Measurements from ENCODE around the gene APOB. TPM values are rescaled to one million over a fixed set of nuclear protein-coding genes. Genes with fewer than 3 reads are reported as not detected.

The APOB gene
- total RNA-seq, 1 experiment from 2014 or later = not detected

DNA sequence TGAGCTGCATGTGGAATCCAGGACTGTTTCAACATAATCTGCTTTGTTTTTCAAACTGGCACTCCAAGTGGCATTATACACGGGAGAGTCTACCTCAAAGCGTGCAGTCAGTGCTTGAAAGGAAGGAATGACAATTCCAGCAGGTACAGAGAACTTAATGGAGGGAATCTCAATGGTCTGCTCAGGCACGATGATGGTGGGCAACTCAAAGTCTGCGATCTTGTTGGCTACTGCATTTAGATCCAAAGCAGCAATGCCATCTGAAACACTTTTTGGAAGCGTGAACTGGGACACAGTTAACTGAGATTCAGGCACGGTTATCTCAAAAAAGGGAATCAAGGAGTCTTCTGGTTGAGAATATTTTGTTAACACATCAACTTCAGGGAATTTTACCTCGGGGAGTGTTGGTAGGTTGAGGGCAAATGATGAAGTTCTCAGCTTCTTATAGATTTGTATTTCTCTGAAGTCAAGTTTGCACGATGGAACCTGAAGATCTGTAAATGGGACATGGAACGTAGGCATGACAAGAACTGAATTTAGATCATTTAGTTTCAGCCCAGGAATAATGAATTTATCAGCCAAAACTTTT, 38.7 kb downstream of the APOB start:
- TF ChIP-seq, protein P1, sequence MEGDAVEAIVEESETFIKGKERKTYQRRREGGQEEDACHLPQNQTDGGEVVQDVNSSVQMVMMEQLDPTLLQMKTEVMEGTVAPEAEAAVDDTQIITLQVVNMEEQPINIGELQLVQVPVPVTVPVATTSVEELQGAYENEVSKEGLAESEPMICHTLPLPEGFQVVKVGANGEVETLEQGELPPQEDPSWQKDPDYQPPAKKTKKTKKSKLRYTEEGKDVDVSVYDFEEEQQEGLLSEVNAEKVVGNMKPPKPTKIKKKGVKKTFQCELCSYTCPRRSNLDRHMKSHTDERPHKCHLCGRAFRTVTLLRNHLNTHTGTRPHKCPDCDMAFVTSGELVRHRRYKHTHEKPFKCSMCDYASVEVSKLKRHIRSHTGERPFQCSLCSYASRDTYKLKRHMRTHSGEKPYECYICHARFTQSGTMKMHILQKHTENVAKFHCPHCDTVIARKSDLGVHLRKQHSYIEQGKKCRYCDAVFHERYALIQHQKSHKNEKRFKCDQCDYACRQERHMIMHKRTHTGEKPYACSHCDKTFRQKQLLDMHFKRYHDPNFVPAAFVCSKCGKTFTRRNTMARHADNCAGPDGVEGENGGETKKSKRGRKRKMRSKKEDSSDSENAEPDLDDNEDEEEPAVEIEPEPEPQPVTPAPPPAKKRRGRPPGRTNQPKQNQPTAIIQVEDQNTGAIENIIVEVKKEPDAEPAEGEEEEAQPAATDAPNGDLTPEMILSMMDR (conservative IDR thresholded peaks at IDR 0.05; ENCODE audit: low read depth, low read length) = no peak
- Histone ChIP-seq H3K4me1 (ENCODE audit: insufficient read depth, low read length, poor library complexity, severe bottlenecking) (no peaks in the 10 kb centered on the region), H3K36me3 (ENCODE audit: insufficient read depth, low read length, poor library complexity, severe bottlenecking) (no peaks in the 10 kb centered on the region), H3K9me3 (ENCODE audit: low read depth, low read length, poor library complexity, severe bottlenecking) (no peaks in the 10 kb centered on the region), H3K27ac (ENCODE audit: low read depth, low read length, poor library complexity, severe bottlenecking) (no peak overlapping the region), H3K4me3 (ENCODE audit: low read depth, low read length, poor library complexity, severe bottlenecking) (no peak overlapping the region), H3K27me3 (replicated peaks; ENCODE audit: insufficient read depth, low read depth, low read length, poor library complexity) (peaks cover 76% of the 10 kb centered on the region)
- ChIA-PET POLR2A (ENCODE audit: low non-redundant PET) (no interaction called here), CTCF (no interaction called here)
- no peak for DNase-seq (ENCODE audit: low spot score)
- no TSS peak for BruUV-seq (replicated peaks)
- intact Hi-C loops (cut with micrococcal nuclease; ENCODE audit: unreplicated experiment) = no loop called here

DNA sequence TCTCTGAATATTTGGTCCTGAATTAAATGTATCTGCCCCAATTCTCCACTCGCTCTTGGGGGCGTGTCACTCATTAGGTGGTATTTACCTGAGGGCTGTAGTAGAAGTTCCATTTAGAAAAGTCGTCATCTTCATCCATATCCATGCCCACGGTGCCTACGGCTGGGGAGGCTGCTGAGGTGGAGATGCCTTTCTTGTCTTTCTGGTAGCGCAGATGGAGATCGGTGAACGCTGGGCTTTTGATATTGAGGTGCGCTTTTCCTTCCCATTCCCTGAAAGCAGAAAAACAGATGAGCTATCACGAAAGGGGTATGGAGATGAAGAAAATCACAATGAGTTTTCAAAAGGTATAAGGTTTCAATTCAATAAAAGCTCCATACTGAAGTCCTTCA, 39.7 kb downstream of the APOB start:
- H3K27ac ChIP-seq (ENCODE audit: low read depth, low read length, poor library complexity, severe bottlenecking) = no peak overlapping the region
- no peak for TF ChIP-seq EZH2 (IDR thresholded peaks at IDR 0.05; ENCODE audit: borderline replicate concordance, low read depth, low read length, poor library complexity, severe bottlenecking)
- TF ChIP-seq, protein P1 (conservative IDR thresholded peaks at IDR 0.05; ENCODE audit: low read depth, low read length) = no peak
- intact Hi-C loops (cut with micrococcal nuclease; ENCODE audit: unreplicated experiment) = no loop called here
- peaks cover 74% of the 10 kb centered on the region for H3K27me3 ChIP-seq (replicated peaks; ENCODE audit: insufficient read depth, low read depth, low read length, poor library complexity)
- H3K4me1 ChIP-seq (ENCODE audit: insufficient read depth, low read length, poor library complexity, severe bottlenecking) = no peaks in the 10 kb centered on the region
- no peak overlapping the region for H3K4me3 ChIP-seq (ENCODE audit: low read depth, low read length, poor library complexity, severe bottlenecking)
- H3K36me3 ChIP-seq (ENCODE audit: insufficient read depth, low read length, poor library complexity, severe bottlenecking) = no peaks in the 10 kb centered on the region
- no TSS peak for BruUV-seq (replicated peaks)
- POLR2A ChIA-PET (ENCODE audit: low non-redundant PET) = no interaction called here
- DNase-seq (ENCODE audit: low spot score) = no peak
- no peaks in the 10 kb centered on the region for H3K9me3 ChIP-seq (ENCODE audit: low read depth, low read length, poor library complexity, severe bottlenecking)
- CTCF ChIA-PET = no interaction called here

DNA sequence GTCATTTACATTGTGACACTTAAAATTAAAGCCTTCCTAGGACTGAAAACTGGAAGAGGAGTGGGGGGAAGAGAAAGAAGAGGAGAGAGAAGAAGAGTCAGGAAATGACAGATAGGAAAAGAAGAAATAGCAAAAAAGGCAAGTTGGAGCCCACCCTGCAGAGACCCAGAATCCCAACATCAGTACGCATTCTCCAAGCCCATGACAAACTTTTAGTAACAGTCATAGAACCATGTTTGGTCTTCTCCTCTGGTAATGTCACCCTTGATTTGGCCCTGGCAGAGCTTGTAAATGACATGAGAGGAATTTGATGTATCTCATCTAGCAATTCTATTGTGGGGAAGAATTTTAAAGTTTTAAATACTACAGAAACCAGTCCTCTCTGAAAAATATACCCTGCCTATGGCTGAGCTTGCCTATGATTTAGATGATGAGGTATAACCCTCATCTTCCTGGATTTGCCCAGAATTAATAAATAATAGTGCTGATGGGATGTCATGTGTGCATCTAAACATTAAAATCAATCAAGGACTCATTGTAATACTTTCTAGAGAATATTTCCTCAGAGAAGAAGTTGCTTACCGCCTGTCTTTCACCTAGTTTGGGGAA, 40.2 kb downstream of the APOB start:
- Histone ChIP-seq H3K9me3 (ENCODE audit: low read depth, low read length, poor library complexity, severe bottlenecking) (no peaks in the 10 kb centered on the region), H3K4me3 (ENCODE audit: low read depth, low read length, poor library complexity, severe bottlenecking) (no peak overlapping the region), H3K27ac (ENCODE audit: low read depth, low read length, poor library complexity, severe bottlenecking) (no peak overlapping the region), H3K27me3 (replicated peaks; ENCODE audit: insufficient read depth, low read depth, low read length, poor library complexity) (peaks cover 74% of the 10 kb centered on the region), H3K36me3 (ENCODE audit: insufficient read depth, low read length, poor library complexity, severe bottlenecking) (no peaks in the 10 kb centered on the region), H3K4me1 (ENCODE audit: insufficient read depth, low read length, poor library complexity, severe bottlenecking) (no peaks in the 10 kb centered on the region)
- no peak for TF ChIP-seq EZH2 (IDR thresholded peaks at IDR 0.05; ENCODE audit: borderline replicate concordance, low read depth, low read length, poor library complexity, severe bottlenecking)
- TF ChIP-seq, protein P1 (conservative IDR thresholded peaks at IDR 0.05; ENCODE audit: low read depth, low read length) = no peak
- BruUV-seq (replicated peaks) = no TSS peak
- intact Hi-C loops (cut with micrococcal nuclease; ENCODE audit: unreplicated experiment) = no loop called here
- no peak for DNase-seq (ENCODE audit: low spot score)
- ChIA-PET POLR2A (ENCODE audit: low non-redundant PET) (no interaction called here), CTCF (no interaction called here)
